ENCODE results near the gene SLC22A16.
"Not testable (repeated sequence)": the region's sequence is repeated elsewhere in the genome, so short reads cannot be mapped to it uniquely, and the experiment has no call there.

DNA sequence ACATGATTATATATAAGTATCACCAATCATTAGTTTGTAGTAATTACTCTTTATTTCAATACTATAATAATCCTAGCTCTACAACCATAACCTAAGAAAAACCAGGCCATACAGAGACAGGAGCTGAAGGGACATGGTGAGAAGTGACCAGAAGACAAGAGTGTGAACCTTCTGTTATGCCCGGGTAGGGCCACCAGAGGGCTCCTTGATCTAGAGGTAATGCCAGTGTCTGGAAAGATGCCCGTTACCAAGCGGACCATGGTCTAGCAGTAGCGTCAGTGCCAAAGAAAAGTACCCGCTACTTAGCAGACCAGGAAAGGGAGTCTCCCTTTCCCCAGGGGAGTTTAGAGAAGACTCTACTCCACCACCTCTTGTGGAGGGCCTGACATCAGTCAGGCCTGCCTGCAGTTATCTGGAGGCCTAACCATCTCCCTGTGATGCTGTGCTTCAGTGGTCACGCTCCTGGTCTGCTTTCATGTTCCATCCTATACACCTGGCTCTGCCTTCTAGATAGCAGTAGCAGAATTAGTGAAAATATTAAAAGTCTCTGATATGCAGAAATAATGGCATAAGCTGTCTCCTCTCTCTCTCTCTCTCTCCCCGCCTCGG, 18.7 kb downstream of the SLC22A16 start:
- not testable (repeated sequence) for TF ChIP-seq CTCF, POLR2A, EP300, POLR2AphosphoS5 (IDR thresholded peaks at IDR 0.05)
